ENCODE results near the gene UAP1. TPM values are rescaled to one million over a fixed set of nuclear protein-coding genes. Genes with fewer than 3 reads are reported as not detected.

Gene UAP1
- total RNA-seq, 1 experiment from 2014 or later = 26.9 TPM

DNA sequence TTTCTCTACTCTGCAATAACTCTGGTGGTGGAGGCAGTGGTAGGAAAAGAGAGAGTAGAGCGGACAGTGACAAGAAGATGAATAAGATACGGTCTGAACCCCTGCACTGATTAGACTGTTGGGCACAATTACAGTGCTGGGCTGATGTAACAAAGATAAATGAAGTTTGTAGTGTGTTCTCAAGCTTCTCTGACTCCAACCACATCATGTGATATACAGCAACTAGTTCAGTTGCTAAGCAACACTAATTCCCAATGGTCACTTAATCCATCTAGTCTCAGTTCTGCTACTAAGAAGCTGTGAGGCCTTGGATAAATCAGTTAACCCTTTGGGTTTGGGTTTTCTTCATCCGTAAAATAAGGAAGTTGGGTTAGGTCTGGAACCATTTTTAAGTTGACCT lies 88.1 kb downstream of the UAP1 start:
- no peak overlapping the region for H2BK120ac ChIP-seq (ENCODE audit: low read depth, low read length, poor library complexity, severe bottlenecking)
- H3K9ac ChIP-seq (ENCODE audit: extremely low read depth, insufficient read length, low read length) = no peak overlapping the region
- no peak overlapping the region for H3K4me2 ChIP-seq (ENCODE audit: insufficient read depth, insufficient read length, low read length)
- H2BK5ac ChIP-seq (ENCODE audit: insufficient read length, low read length) = no peak overlapping the region
- H3K14ac ChIP-seq (ENCODE audit: insufficient read depth, low read length) = no peak overlapping the region
- no peak overlapping the region for H4K8ac ChIP-seq (replicated peaks; ENCODE audit: insufficient read length, low read depth, low read length)
- H4K5ac ChIP-seq (ENCODE audit: insufficient read length, low read depth, low read length) = no peak overlapping the region
- Mint-ChIP-seq H3K9me3 (no peaks in the 10 kb centered on the region), H3K4me1 (peaks cover 3 to 4% of the 10 kb centered on the region in 2 experiments; a peak in 1 of 4 replicates), H3K27me3 (ENCODE audit: low read depth) (no peaks in the 10 kb centered on the region; the same call in 1 of the 2 replicates), H3K27ac (no peak overlapping the region), H3K4me3 (no peak overlapping the region), H3K36me3 (ENCODE audit: insufficient read depth in 1 of 3, low read depth in 3 of 3) (no peaks in the 10 kb centered on the region)
- H3K23me2 ChIP-seq (ENCODE audit: insufficient read length, low read depth, low read length, poor library complexity, severe bottlenecking) = no peaks in the 10 kb centered on the region
- H3T11ph ChIP-seq (ENCODE audit: low read length) = no peak overlapping the region
- H3K18ac ChIP-seq (ENCODE audit: insufficient read length, low read depth, low read length) = no peak overlapping the region
- DNase-seq = no peak
- no peaks in the 10 kb centered on the region for H4K20me1 ChIP-seq (ENCODE audit: control insufficient read depth, insufficient read depth, insufficient read length)
- no peak overlapping the region for H4K91ac ChIP-seq (ENCODE audit: insufficient read length, low read depth, low read length)
- H3K27ac ChIP-seq (ENCODE audit: insufficient read length, low read depth, low read length) = no peak overlapping the region
- H2BK15ac ChIP-seq (ENCODE audit: low read depth, low read length) = no peak overlapping the region
- whole genome bisulfite sequencing (ENCODE audit: extremely low coverage, insufficient read length, low lambda C conversion rate) = no CpG with 5 or more reads among the region's 3 CpGs
- no peaks in the 10 kb centered on the region for H3K4me1 ChIP-seq (ENCODE audit: insufficient read depth, low read length)
- no peaks in the 10 kb centered on the region for H3K27me3 ChIP-seq (ENCODE audit: insufficient read depth, low read length)
- H3K4ac ChIP-seq (ENCODE audit: low read depth, low read length) = no peak overlapping the region
- no peak overlapping the region for H3K23ac ChIP-seq (ENCODE audit: insufficient read length, low read depth, low read length)
- H2BK12ac ChIP-seq (ENCODE audit: insufficient read length, low read depth, low read length) = no peak overlapping the region
- TF ChIP-seq, protein P1, sequence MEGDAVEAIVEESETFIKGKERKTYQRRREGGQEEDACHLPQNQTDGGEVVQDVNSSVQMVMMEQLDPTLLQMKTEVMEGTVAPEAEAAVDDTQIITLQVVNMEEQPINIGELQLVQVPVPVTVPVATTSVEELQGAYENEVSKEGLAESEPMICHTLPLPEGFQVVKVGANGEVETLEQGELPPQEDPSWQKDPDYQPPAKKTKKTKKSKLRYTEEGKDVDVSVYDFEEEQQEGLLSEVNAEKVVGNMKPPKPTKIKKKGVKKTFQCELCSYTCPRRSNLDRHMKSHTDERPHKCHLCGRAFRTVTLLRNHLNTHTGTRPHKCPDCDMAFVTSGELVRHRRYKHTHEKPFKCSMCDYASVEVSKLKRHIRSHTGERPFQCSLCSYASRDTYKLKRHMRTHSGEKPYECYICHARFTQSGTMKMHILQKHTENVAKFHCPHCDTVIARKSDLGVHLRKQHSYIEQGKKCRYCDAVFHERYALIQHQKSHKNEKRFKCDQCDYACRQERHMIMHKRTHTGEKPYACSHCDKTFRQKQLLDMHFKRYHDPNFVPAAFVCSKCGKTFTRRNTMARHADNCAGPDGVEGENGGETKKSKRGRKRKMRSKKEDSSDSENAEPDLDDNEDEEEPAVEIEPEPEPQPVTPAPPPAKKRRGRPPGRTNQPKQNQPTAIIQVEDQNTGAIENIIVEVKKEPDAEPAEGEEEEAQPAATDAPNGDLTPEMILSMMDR (conservative IDR thresholded peaks at IDR 0.05) = no peak
- no peaks in the 10 kb centered on the region for H3K79me2 ChIP-seq (ENCODE audit: insufficient read depth, low read length)
- H3K79me1 ChIP-seq (ENCODE audit: insufficient read depth, low read depth, low read length, poor library complexity, severe bottlenecking) = no peaks in the 10 kb centered on the region
- no peaks in the 10 kb centered on the region for H3K9me3 ChIP-seq (ENCODE audit: control insufficient read depth, low read depth, low read length)
- no peak overlapping the region for H2BK20ac ChIP-seq (ENCODE audit: low read depth, low read length, poor library complexity, severe bottlenecking)
- no peak overlapping the region for H2AK5ac ChIP-seq (ENCODE audit: insufficient read length, low read length)
- H2AFZ ChIP-seq (ENCODE audit: low read length) = no peak overlapping the region
- H3K56ac ChIP-seq (ENCODE audit: insufficient read length, low read depth, low read length) = no peak overlapping the region

Other genes starting within 250 kb of the UAP1 start
- gene SPATA46, start 184.9 kb upstream of the UAP1 start, total RNA-seq (2021) = not detected in 2 replicates
- gene C1orf226, start 180.0 kb upstream of the UAP1 start, total RNA-seq (2021) = 11.5 and 11.6 TPM in 2 replicates
- gene SH2D1B, start 149.6 kb upstream of the UAP1 start, total RNA-seq (2021) = not detected in 2 replicates
- gene UHMK1, start 63.9 kb upstream of the UAP1 start, total RNA-seq (2021) = 15.0 and 15.8 TPM in 2 replicates
- gene DDR2, start 70.7 kb downstream of the UAP1 start, total RNA-seq (2021) = 0.48 and 0.52 TPM in 2 replicates
- gene HSD17B7, start 229.0 kb downstream of the UAP1 start, total RNA-seq (2021) = 26.2 and 26.8 TPM in 2 replicates

Measured in H9 (cell line).